Cardiac muscle cell (in vitro differentiated cells and primary cell): ENCODE data around the gene CC2D2B. TPM values are rescaled to one million over a fixed set of nuclear protein-coding genes. Genes with fewer than 3 reads are reported as not detected.

Experiments
- DNase-seq, 2 donors: peaks; one replicate each; pipeline versions ENCODE4 v3.0.0 to v3.0.0-alpha.2; 2010 to 2017; ENCODE audit warnings: low read depth in 1 of 2, low spot score in 1 of 2
- H3K27ac ChIP-seq: fragments of 200-600 bp; sonication (generic); 2 replicates; pipeline ENCODE4 v1.5.1; 2016
- H3K27me3 ChIP-seq: fragments of 200-600 bp; sonication (generic); 2 replicates; pipeline ENCODE4 v1.6.0; 2016; ENCODE audit warnings: control low read depth
- H3K36me3 ChIP-seq: fragments of 200-600 bp; sonication (generic); 2 replicates; pipeline ENCODE4 v1.5.1; 2016; ENCODE audit warnings: control low read depth
- H3K4me1 ChIP-seq: fragments of 200-600 bp; sonication (generic); 2 replicates; pipeline ENCODE4 v1.8.1; 2017; ENCODE audit warnings: low read depth, mild to moderate bottlenecking, mixed run types
- H3K4me3 ChIP-seq: fragments of 200-600 bp; sonication (generic); 2 replicates; pipeline ENCODE4 v1.5.1; 2016; ENCODE audit warnings: mild to moderate bottlenecking
- H3K9me3 ChIP-seq: fragments of 200-600 bp; sonication (generic); 2 replicates; pipeline ENCODE4 v1.5.1; 2017; ENCODE audit warnings: low read depth, mild to moderate bottlenecking, control low read depth
- CTCF ChIP-seq: IDR thresholded peaks from 2 replicates; pipeline ENCODE4 v1.5.1; 2012; ENCODE audit warnings: low read depth, mild to moderate bottlenecking, low read length
- polyA plus RNA-seq: library from polyadenylated mRNA; unstranded; fragments of >200 nt; fragmentation: Nextera tagmentation; extraction: Ambion mirVana; gene quantifications from 2 replicates; pipeline ENCODE4 v1.2.1, GENCODE V29; 2016
- total RNA-seq: library from RNA; depleted of rRNA; stranded (reverse); fragments of >200 nt; gene quantifications from 2 replicates; pipeline ENCODE4 v1.2.3, GENCODE V29; 2016

CC2D2B gene
- total and polyA plus RNA-seq, 2 experiments from 2014 or later: 0.15 to 0.18 TPM

- Histone ChIP-seq H3K36me3 (no peaks in the 10 kb centered on the region), H3K9me3 (peaks cover 2% of the 10 kb centered on the region), H3K4me1 (no peaks in the 10 kb centered on the region), H3K27ac (no peak overlapping the region), H3K4me3 (no peak overlapping the region), H3K27me3 (no peaks in the 10 kb centered on the region)
- DNase-seq: no peak
- TF ChIP-seq CTCF: no peak
Measured at GRCh38 chr10:95963202-95963990, 55.6 kb downstream of the CC2D2B start.

DNA sequence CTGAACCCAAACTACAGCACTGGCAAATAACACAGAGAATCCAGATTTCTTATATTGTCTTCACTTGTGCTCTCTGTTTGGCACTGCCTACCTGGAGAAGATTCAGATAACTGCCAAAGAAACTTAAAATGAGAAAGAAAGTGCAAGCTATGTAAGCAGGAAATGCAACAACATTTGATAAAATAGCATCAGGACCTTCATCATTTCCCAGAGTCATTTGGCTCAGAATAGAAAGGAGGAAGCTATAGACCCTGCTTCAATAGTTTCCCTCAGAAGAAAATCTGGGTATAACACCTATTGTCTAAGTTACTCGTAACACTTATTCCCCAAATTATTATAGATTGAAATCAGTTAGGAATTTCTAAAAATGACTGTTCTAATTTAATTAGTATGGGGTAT is 56.2 kb downstream of the CC2D2B start:
- Histone ChIP-seq H3K4me3 (no peak overlapping the region), H3K9me3 (peaks cover 2% of the 10 kb centered on the region), H3K36me3 (no peaks in the 10 kb centered on the region), H3K4me1 (no peaks in the 10 kb centered on the region), H3K27ac (no peak overlapping the region), H3K27me3 (no peaks in the 10 kb centered on the region)
- no peak for TF ChIP-seq CTCF
- no peak for DNase-seq

DNA sequence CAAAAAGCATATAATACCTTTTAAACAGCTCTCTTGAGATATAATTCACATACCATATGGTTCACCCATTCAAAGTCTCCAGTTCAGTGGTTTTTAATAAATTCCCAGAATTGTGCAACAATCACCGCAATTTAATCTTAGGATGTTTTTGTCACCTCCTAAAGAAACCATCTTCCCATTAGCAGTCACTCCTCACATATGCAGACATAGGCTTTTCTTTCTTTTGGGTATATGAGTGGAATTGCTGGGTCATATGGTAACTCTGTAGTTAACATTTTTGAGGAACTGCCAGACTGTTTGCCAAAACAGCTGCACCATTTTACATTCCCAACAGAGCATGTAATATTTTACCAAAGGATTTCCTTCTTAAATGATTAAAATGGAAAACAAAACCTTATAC is 57.0 kb downstream of the CC2D2B start:
- no peaks in the 10 kb centered on the region for H3K9me3 ChIP-seq
- H3K27ac ChIP-seq: no peak overlapping the region
- no peaks in the 10 kb centered on the region for H3K36me3 ChIP-seq
- H3K27me3 ChIP-seq: no peaks in the 10 kb centered on the region
- DNase-seq: peak in 1 of 2 donors; percentile 76
- no peaks in the 10 kb centered on the region for H3K4me1 ChIP-seq
- H3K4me3 ChIP-seq: no peak overlapping the region
- no peak for TF ChIP-seq CTCF

DNA sequence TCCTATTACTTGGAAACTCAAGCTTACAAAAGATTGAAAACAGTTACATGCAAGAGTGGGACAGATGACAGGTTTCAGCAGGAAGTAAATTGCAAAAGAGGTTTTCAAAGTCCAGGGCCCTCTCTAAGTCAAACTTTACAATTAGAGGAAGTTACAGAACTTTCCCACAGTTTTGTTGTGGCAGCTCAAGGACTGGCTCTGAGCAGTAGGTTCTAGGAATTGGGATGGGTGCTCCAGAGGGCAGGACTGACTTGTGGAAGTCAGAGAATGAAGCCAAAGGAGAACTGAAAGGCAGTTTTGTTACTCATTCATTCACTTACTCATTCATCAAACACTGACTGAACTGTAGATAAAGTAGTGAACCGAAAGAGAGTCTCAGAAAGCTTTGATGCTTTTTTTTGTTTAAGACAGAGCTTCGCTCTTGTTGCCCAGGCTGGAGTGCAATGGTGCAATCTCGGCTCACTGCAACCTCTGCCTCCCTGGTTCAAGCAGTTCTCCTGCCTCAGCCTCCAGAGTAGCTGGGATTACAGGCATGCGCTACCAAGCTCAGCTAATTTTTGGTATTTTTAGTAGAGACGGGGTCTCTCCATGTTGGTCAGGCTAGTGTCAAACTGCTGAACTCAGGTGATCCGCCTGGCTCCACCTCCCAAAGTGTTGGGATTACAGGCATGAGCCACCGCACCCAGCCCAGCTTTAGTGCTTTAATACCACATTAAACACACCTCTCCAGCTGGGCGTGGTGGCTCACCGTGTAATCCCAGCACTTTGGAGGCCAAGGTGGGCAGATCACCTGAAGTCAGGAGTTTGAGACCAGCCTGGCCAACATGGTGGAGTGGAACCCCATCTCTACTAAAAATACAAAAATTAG is 68.8 kb downstream of the CC2D2B start:
- no peaks in the 10 kb centered on the region for H3K36me3 ChIP-seq
- no peaks in the 10 kb centered on the region for H3K4me1 ChIP-seq
- no peaks in the 10 kb centered on the region for H3K9me3 ChIP-seq
- no peaks in the 10 kb centered on the region for H3K27me3 ChIP-seq
- no peak overlapping the region for H3K4me3 ChIP-seq
- H3K27ac ChIP-seq: no peak overlapping the region
- TF ChIP-seq CTCF: no peak
- DNase-seq: no peak

DNA sequence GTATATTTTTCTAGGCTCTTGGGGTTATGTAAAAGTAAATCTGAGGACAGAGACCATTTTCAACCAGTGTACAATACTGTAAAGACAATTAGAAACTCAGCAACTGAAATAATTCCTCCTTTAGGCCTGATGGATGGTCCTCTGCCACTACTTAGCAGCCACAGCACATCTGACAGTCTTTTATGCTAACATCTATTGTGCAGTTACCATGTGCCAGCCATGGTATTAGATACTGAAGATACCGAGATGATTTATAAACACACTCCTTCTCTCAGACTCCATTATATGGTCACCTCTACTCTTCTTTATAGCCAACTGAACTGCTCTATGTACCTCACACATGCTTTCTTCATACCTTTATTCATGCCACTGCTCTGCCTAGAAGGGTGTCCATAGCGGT is 74.4 kb downstream of the CC2D2B start:
- no peak for DNase-seq
- no peaks in the 10 kb centered on the region for H3K9me3 ChIP-seq
- no peak overlapping the region for H3K27ac ChIP-seq
- no peak for TF ChIP-seq CTCF
- H3K4me1 ChIP-seq: no peaks in the 10 kb centered on the region
- no peaks in the 10 kb centered on the region for H3K27me3 ChIP-seq
- H3K4me3 ChIP-seq: no peak overlapping the region
- H3K36me3 ChIP-seq: no peaks in the 10 kb centered on the region
